NCI-H2196 (cell line): Measurements from ENCODE around the gene COG1.

ENCODE experiments used
- DNase-seq: peaks from one replicate; lab custom pipeline; 2025; ENCODE audit not compliant: unreplicated experiment; lab: John Stamatoyannopoulos, UW

Gene COG1

GRCh38 chr17:73166731-73167581 is 25.9 kb upstream of the COG1 start:
- no peak for DNase-seq

GRCh38 chr17:73168667-73169066 is 24.2 kb upstream of the COG1 start:
- DNase-seq, result no peak

GRCh38 chr17:73170324-73170723 is 22.5 kb upstream of the COG1 start:
- DNase-seq, result no peak

- no peak for DNase-seq
Measured at GRCh38 chr17:73172252-73172651, 20.6 kb upstream of the COG1 start.

GRCh38 chr17:73174126-73174525 is 18.7 kb upstream of the COG1 start:
- DNase-seq, result no peak

- no peak for DNase-seq
Measured at GRCh38 chr17:73175962-73176565, 16.8 kb upstream of the COG1 start.

- no peak for DNase-seq
Measured at GRCh38 chr17:73179387-73179786, 13.5 kb upstream of the COG1 start.

GRCh38 chr17:73179878-73180277 is 13.0 kb upstream of the COG1 start:
- DNase-seq, result no peak

- no peak for DNase-seq
Measured at GRCh38 chr17:73182616-73183310, 10.1 kb upstream of the COG1 start.

- DNase-seq, result no peak
Measured at GRCh38 chr17:73184136-73184993, 8.5 kb upstream of the COG1 start.

GRCh38 chr17:73186283-73187050 is 6.4 kb upstream of the COG1 start:
- DNase-seq, result no peak

- DNase-seq, result no peak
Measured at GRCh38 chr17:73187203-73187769, 5.6 kb upstream of the COG1 start.

GRCh38 chr17:73188011-73188410 is 4.8 kb upstream of the COG1 start:
- no peak for DNase-seq

- peak; percentile 54 for DNase-seq
Measured at GRCh38 chr17:73189417-73190099, 3.3 kb upstream of the COG1 start.

- peak; percentile 77 for DNase-seq
Measured at GRCh38 chr17:73191443-73192205, 1.2 kb upstream of the COG1 start.

GRCh38 chr17:73192206-73192893 is 505 bp upstream of the COG1 start:
- DNase-seq, result peak; percentile 74

- no peak for DNase-seq
Measured at GRCh38 chr17:73194514-73195222, 1.8 kb downstream of the COG1 start.
